A673 (cell line): ENCODE measurements around the gene S100A14. TPM values are rescaled to one million over a fixed set of nuclear protein-coding genes. Genes with fewer than 3 reads are reported as not detected.

Experiments used
- BruUV-seq: library from RNA; stranded (reverse); fragments of 400-500 nt; replicated peaks from 2 replicates; lab custom pipeline; 2021; lab: Mats Ljungman, UMichigan
- CTCF ChIA-PET: fragments of 300-600 bp; sonication (Branson Sonifier 250); formaldehyde crosslinking; loops from one replicate; lab custom pipeline; 2022; ENCODE audit warnings: antibody characterized with exemption; lab: Charles Lee
- POLR2A ChIA-PET: fragments of 300-600 bp; sonication (Branson Sonifier 250); formaldehyde crosslinking; loops from one replicate; lab custom pipeline; 2022; ENCODE audit warnings: antibody characterized with exemption; ENCODE audit not compliant: low non-redundant PET; lab: Charles Lee
- DNase-seq: peaks from one replicate; pipeline ENCODE4 v3.0.0-alpha.2; 2015; ENCODE audit warnings: low spot score
- H3K27ac ChIP-seq: fragments of 200-600 bp; sonication (generic); 2 replicates; pipeline ENCODE4 v1.5.1; 2016; ENCODE audit warnings: mixed run types, low read depth, mild to moderate bottlenecking, mixed read lengths, antibody characterized with exemption, low read length; ENCODE audit not compliant: poor library complexity, severe bottlenecking
- H3K27me3 ChIP-seq: fragments of 200-600 bp; sonication (generic); replicated peaks from 2 replicates; pipeline ENCODE4 v1.6.1; 2017; ENCODE audit warnings: mixed run types, low read depth, mild to moderate bottlenecking, mixed read lengths, antibody characterized with exemption, low read length; ENCODE audit not compliant: insufficient read depth, poor library complexity
- H3K36me3 ChIP-seq: fragments of 200-600 bp; sonication (generic); 2 replicates; pipeline ENCODE4 v1.6.1; 2016; ENCODE audit warnings: mixed run types, mild to moderate bottlenecking, mixed read lengths, antibody characterized with exemption, low read length; ENCODE audit not compliant: insufficient read depth, poor library complexity, severe bottlenecking
- H3K4me1 ChIP-seq: fragments of 200-600 bp; sonication (generic); 2 replicates; pipeline ENCODE4 v1.6.1; 2017; ENCODE audit warnings: mixed run types, mild to moderate bottlenecking, mixed read lengths, antibody characterized with exemption, low read length; ENCODE audit not compliant: insufficient read depth, poor library complexity, severe bottlenecking
- H3K4me3 ChIP-seq: fragments of 200-600 bp; sonication (generic); 2 replicates; pipeline ENCODE4 v1.5.1; 2016; ENCODE audit warnings: low read depth, mixed run types, mild to moderate bottlenecking, mixed read lengths, low read length; ENCODE audit not compliant: poor library complexity, severe bottlenecking
- H3K9me3 ChIP-seq: fragments of 200-600 bp; sonication (generic); 2 replicates; pipeline ENCODE4 v1.6.1; 2016; ENCODE audit warnings: mixed run types, low read depth, mild to moderate bottlenecking, mixed read lengths, antibody characterized with exemption, low read length; ENCODE audit not compliant: poor library complexity, severe bottlenecking
- CTCF ChIP-seq: fragments of 300-800, 200-600 bp; sonication (generic); conservative IDR thresholded peaks from 2 replicates; pipeline ENCODE4 v1.5.1; 2017; ENCODE audit warnings: low read depth, mild to moderate bottlenecking, antibody characterized with exemption, low read length, moderate library complexity, mixed read lengths
- EZH2 ChIP-seq: fragments of 200-600 bp; sonication (generic); IDR thresholded peaks from 2 replicates; pipeline ENCODE4 v1.6.1; 2017; ENCODE audit warnings: borderline replicate concordance, low read depth, mild to moderate bottlenecking, mixed read lengths, antibody characterized with exemption, low read length; ENCODE audit not compliant: poor library complexity, severe bottlenecking
- intact Hi-C: fragments of 100-400 bp; cut with micrococcal nuclease; formaldehyde crosslinking; loops from one replicate; pipeline ENCODE4 v1.10.0; 2022; ENCODE audit not compliant: unreplicated experiment
- total RNA-seq: library from RNA; stranded (reverse); gene quantifications from 2 replicates; pipeline ENCODE4 v1.2.3, GENCODE V29; 2021

Gene S100A14
- total RNA-seq, 1 experiment from 2014 or later = not detected

- Histone ChIP-seq H3K36me3 (peaks cover 44% of the 10 kb centered on the region), H3K9me3 (no peaks in the 10 kb centered on the region), H3K4me3 (no peak overlapping the region), H3K27me3 (no peaks in the 10 kb centered on the region), H3K27ac (no peak overlapping the region), H3K4me1 (no peaks in the 10 kb centered on the region)
- POLR2A ChIA-PET = interaction anchor here (0.6 kb wide), 1 partner anchor 15 kb away, joined by 4 read pairs; no protein-coding TSS in a partner anchor
- CTCF ChIA-PET = no interaction called here
- no peak for TF ChIP-seq EZH2
- no peak for TF ChIP-seq CTCF
- intact Hi-C loops = no loop called here
- BruUV-seq = no TSS peak
- no peak for DNase-seq
Measured at GRCh38 chr1:153648000-153648643, 32.0 kb upstream of the S100A14 start.

GRCh38 chr1:153647346-153647714, 31.2 kb upstream of the S100A14 start:
- Histone ChIP-seq H3K4me1 (no peaks in the 10 kb centered on the region), H3K36me3 (peaks cover 52% of the 10 kb centered on the region), H3K4me3 (no peak overlapping the region), H3K27me3 (no peaks in the 10 kb centered on the region), H3K9me3 (no peaks in the 10 kb centered on the region), H3K27ac (no peak overlapping the region)
- no peak for DNase-seq
- ChIA-PET POLR2A (no interaction called here), CTCF (no interaction called here)
- TF ChIP-seq EZH2 (no peak), CTCF (no peak)
- BruUV-seq = no TSS peak
- intact Hi-C loops = no loop called here

- Histone ChIP-seq H3K4me1 (no peaks in the 10 kb centered on the region), H3K27ac (no peak overlapping the region), H3K27me3 (no peaks in the 10 kb centered on the region), H3K4me3 (no peak overlapping the region), H3K9me3 (no peaks in the 10 kb centered on the region), H3K36me3 (peaks cover 57% of the 10 kb centered on the region)
- POLR2A ChIA-PET = no interaction called here
- DNase-seq = no peak
- CTCF ChIA-PET = no interaction called here
- BruUV-seq = no TSS peak
- intact Hi-C loops = no loop called here
- TF ChIP-seq EZH2 = no peak
- TF ChIP-seq CTCF = no peak
Measured at GRCh38 chr1:153646672-153647345, 30.7 kb upstream of the S100A14 start.
